ENCODE results near the gene HS6ST1. TPM values are rescaled to one million over a fixed set of nuclear protein-coding genes. Genes with fewer than 3 reads are reported as not detected.

The HS6ST1 gene, protein sequence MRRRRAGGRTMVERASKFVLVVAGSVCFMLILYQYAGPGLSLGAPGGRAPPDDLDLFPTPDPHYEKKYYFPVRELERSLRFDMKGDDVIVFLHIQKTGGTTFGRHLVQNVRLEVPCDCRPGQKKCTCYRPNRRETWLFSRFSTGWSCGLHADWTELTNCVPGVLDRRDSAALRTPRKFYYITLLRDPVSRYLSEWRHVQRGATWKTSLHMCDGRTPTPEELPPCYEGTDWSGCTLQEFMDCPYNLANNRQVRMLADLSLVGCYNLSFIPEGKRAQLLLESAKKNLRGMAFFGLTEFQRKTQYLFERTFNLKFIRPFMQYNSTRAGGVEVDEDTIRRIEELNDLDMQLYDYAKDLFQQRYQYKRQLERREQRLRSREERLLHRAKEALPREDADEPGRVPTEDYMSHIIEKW
- 33.7 and 45.8 TPM in 2 replicates for total RNA-seq (2014; rRNA removed; shearing (Covaris generic))

DNA sequence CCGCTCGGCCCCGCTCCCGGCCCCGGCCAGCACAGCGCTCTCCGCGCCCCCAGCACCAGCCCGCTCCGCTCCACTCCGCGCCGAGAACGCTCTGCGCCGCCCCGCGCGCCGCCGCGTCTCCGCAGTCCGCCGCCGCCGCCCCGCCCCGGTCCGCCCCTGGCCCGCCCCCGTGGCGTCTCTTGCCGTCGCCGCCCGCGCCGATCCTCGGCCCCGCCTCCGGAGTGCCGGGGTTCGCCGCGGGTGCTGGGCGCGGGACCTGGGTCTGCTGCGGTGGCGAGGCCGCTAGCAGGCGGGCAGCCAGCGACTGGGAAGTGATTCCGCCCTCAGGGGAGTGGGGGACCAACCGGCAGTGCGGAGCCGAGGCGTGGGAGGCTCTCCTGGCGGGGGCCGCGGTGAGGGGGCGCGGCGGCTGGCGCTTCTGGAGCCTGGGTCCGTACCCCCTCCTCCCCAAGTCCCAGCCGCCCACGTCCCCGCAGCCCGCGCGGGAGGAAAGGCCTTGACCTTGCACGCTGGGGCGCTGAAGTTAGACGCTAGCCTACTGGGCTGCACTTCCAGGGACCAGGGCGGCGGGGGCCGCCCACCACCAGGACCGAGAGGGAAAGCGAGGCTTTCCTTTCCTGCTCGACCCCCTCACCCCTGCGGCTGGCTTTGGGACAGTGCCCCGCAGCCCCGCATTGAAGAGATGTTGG, at the start of gene HS6ST1:
TSS of gene HS6ST1 (minus strand) at position 93 of the 689 bp plus-strand sequence. CDS start 305 bp downstream, outside the sequence.
- DNase-seq (ENCODE audit: low spot score), result peak; percentile 36

DNA sequence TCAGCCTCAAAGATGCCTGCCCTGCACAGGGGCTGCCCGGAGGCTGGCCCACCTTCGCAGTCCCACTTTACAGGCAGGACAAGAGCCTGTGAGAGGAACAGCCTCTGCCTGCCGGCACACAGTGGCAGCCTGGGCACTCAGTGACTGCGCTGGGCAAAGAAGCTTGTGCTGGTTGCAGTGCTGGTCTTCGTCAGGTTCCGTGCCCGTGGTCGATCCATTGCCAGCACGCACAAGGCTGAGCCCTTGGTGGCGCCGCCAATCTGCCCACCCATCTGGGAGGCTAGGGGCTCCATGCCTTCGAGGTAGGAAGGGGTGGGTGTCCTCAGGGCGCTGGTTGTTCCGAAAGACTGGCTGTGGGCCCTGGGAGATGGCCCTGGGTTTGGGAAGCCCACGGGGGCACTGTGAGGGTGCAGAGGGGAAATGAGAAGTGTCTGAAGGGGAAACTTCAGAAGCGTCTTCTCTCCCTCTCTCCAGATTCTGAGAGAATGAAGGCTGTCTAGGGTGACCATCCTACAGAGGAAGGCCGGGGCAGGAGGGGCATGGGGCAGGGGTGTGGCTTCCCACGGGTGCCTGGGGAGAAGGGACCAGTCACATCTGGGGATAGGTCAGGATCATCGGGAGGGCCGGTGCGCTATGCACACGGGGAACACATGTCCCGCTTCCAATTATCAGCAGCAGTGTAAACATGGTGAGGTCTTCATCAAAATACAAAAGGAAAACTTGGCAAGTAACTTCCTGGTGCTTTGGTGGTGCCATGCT, 49.1 kb upstream of the HS6ST1 start:
- DNase-seq (ENCODE audit: low spot score), result no peak

DNA sequence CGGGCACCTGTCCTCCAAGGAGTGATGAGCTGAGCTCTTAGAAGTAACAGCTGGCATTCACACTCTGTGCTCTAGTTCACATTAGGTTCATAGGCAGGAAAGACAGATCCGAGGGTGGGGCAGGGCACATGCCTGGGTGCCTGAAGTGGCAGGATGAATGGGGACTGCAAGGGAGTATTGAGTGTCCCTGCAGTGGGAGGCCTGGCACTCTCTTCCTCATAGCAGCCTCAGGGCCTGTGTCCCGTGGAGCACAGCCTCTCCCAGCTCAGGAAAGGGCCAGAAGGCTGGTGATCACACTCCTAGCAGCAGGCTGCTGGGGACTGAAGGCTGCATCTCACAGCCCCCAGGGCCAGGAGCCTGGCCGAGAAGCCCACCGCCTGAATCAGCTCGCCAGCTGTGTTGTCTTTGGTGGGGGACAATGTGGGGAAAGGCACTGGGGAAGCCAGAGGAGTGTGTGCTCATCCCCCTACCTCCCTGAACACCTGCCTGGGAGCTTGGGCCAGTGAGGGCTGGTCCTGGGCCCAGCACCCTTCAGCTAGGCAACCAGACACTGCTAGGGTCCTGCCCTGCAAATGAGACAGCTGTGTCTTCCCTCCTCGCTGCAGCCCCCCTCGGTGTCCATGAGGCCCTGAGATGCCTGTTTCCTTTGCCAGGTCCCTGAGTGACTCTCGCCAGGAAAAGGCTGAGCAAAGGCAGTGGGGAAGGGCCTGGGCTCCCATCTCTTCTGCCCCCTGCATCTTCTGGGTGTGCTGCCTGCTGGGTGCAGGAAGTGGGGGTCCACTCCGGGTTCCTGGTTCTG, 48.2 kb upstream of the HS6ST1 start:
- DNase-seq (ENCODE audit: low spot score), result no peak

DNA sequence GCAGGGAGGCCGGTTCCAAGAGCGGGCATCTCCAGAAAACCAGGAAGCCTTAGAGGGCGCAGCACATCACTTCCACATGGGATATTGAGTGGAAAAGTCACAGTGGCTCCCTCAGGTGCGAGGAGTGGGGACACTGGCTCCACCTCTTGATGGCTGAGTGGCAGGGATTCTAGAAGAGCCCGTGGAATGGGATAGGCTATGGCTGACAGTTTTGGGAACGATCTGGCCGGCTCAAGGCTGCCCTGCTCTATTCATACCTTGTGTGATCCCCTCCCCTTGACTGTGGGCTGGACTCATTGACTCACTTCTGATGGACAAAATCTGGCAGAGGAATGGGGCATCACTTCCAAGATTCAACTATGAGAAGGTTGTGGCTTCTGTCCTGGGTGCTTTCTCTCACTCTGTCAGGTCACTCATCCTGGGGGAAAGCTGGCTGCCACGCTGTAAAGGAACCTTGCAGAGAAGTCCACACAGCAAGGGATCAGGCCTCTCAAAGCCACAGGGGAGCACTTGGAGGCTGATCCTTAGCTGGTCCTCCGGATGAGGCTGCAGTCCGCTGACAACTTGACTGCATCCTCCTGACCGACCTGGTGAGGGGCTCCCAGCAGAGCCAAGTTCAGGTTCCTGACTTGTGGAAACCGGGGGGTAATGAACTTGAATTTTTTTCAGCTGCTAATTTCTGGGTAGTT, 46.7 kb upstream of the HS6ST1 start:
- DNase-seq (ENCODE audit: low spot score), result no peak

DNA sequence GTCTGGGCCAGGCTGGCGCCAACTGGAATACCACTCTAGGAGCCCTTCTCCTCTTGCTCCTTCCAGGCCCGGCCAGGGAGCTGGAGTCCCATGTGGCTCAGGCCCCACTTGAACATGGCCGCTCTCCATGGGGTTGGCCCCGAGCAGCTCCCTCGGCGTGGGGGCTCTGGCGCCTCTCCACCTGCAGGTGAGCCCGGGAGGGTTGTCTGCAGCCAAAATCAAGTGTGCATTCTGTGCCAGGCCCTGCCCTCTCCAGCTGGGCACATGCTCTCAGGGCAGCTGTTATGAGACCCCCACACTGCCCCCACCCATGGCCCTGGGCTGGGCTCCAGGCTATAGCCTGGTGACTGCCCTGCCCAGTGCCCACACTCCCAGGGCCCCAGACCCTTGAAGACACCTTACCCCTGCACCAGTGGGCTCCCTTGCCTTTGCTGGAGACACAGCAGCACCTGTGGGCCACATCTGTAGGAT, 45.8 kb upstream of the HS6ST1 start:
- DNase-seq (ENCODE audit: low spot score), result no peak

DNA sequence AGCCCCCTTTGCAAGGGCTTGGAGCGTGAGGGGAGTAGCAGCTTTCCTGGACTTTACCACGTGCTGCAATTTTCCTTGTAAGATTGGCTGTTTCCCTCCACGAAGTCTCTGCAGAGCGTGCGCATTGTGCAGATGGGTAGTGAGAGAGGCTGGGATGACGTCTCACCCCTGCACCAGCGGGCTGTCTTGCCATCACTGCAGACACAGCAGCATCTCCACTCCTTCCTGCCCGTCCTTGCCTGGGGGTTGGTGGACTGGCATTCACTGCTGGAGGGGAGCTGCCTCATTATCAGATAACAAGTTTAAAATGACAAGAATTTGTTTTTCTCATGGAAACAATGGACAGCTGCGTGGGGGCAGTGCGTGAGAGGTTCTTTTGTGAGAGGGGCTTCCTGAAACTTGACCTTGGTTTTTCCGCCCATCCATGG, 45.3 kb upstream of the HS6ST1 start:
- DNase-seq (ENCODE audit: low spot score), result no peak

DNA sequence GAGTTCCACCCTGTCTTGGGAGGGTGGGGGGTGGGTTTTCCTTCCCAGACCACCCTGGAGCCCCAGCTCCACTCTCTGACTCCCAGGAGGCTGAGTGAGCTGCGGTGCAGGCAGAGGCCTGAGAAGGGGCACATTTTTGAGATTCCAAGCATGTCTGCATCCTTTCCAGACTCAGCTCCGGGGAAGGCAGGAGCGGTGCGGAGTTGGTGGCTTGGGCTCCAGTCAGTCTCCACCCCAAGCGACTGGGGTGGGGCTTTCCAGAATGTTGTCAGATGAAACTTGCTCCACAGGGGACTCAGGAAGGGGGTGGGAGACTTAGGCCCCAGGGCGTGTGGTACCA, 44.2 kb upstream of the HS6ST1 start:
- DNase-seq (ENCODE audit: low spot score), result peak; percentile 84

DNA sequence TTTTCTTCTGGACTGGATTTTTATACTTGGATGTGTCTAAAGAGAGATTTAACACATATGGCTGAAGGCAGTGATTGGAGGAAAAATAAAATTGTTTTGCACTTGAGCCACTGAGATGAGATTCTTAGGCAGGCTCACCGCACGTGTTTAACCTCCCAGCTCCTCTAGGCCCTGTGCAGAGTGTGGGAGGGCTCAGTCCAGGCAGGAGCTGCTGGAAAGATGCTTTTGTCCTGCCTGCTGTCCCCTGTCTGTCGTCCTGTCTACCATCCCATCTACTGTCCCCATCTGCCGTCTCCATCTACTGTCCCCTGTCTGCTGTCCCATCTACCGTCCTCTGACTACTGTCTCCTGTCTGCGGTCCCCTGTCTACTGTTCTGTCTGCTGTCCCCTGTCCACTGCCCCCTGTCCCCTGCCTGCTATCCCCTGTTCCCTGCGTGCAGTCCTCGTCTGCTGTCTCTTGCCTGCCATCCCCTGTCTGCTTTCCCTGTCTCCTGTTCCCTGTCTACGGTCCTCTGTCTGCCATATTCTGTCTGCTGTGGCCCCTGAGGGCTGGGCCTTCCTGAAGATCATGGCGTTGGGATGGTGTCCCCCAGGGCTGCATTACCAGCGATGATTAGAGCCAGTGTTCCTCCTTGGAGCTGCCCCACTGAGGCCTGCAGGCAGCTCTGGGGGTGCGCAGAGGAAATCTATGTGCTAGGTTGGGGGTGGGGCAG, 43.7 kb upstream of the HS6ST1 start:
- no peak for DNase-seq (ENCODE audit: low spot score)

DNA sequence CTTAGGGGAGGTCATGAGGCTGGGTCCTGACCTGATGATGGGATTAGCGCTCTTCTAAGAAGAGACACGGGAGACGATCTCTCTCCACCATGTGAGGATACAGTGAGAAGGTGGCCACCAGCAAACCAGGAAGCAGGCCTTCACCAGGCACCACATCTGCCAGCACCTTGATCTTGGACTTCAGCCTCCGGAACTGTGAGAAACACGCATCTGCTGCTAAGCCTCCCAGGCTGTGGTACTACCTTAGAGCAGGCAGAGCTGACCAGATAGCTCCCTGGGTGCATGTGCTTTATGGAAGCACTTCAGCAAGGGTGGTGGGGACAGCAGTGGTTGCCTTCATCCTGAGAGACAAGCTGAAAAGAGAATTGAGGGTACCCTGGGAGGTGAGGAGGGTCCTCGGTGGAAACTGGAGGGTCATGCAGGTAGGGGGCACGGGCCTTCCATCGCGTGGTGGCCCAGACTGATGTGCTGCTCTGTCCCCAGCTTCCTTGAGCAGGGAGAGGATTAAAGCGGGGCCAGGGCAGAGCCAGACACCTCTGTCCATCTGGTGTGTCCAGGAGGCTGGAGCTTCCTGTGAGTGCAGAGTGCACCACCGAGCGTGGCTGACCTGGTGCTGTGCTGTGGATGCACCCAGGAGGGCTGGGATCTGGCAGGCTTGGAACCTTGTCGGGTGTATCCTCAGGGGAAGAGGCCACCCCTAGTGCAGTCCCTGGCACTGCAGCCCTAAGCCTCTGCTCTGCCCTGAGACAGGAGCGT, 42.9 kb upstream of the HS6ST1 start:
- DNase-seq (ENCODE audit: low spot score), result no peak

DNA sequence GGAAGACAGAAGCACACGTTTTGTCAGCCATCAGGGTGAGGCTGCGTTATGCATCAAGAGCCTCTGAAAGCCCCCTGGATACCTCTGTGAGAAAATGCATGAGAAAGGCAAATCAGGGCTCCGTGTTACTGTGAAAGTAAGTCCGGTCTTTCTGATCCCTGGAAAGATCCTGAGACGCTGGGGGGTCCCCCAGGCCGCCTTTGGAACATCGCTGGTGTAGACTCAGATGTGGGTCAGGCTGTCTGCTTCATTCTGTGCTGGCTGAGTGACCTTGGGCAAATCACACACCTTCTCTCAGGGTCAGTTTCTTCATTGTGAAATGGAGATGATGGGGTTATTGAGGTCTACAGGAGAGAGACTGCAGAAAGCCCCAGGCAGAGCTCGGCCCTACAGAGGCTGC, 42.0 kb upstream of the HS6ST1 start:
- no peak for DNase-seq (ENCODE audit: low spot score)

DNA sequence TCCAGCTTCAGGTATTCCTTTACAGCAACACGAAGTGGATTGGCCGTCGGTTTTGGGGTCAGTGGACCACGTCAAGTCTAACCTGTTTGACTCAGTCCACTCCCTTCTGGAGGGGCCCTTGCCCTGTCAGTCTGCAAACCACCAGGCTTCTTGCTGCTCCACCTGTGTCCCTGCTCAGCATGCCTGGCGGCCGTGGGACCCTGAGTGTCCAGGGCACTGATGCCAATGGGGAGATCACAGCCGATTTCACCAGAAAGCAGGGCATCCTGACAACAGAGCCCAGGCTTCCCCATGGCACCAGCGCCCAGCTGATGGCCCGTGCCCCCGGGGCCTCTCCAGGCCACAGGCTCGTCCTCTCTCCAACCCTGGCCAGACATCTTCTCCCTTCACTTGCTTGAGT, 41.2 kb upstream of the HS6ST1 start:
- DNase-seq (ENCODE audit: low spot score), result no peak

DNA sequence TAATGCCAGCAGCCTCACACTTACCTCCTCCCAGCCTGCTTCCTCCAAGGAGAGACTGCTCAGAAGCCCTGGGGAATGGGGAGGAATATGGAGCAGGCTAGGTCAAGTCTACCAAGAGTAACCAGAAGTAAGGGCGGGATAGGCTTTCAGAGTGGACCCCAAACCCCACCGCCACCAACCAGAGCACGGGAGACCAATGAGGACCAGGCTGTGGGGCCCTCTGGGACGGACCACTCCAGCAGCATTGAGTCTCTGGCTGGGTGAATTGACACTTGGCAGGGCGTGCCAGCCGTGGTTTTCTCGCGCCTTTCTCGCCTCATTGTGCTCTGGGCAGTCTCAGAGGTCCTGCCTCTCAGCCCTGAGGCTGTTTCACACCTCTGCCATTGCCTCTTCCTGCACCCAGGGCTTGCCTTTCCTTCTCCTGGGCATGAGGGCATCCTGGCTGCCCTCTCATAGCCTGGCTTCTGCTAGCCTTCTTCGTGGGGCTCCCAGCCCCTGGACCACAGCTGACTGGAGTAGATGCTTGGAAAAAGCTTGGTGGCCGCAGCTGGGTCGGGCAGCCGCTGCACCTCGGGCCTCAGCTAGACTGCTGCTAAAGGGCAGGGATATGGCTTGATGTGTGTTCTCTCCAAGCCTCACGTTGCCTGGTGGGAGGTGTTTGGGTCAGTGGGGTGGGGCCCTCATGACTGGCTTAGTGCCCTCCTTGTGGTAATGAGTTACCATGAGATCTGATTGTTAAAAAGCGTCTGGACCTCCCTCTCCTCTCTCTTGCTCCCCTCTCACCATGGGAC, 40.5 kb upstream of the HS6ST1 start:
- no peak for DNase-seq (ENCODE audit: low spot score)

DNA sequence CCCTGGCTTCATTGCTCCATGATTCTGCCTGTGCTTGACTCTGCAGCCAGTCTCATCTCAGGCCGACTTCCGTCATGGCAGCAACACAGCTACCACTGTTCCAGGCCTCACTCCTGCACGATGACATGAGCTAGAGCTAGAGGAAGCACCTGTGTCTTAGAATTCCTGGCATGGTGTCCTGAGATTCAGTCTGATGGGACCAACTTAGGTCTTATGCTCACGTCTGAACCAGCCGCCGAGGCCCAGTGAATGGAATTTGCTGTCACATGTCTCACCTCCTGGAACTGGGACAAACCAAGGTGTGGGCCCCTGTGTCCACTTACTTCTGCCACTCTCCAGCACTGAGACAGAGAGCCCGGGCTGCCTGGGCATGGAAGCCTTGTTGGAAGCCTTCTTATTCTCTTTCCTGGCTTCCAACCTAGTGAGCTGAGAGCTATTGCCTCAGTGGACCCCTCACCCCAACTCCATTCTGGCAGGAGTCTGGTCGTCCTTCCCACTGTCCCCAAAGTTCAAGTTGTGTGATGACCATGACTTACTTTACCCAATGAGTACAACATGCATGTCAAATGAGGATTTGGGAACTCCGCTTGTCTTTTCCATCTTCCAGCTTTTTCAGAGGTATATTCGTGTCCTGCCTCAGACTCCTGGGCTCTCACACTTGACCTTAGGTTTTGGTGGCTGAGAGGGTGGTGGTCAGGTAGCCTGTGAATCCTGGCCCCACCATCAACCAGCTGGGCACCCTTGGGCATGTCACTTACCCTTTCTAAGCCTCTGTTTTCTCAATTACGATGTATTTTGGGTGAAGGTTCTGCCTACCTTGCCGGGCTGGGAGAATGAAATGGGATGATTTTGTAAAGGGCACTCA, 39.1 kb upstream of the HS6ST1 start:
- DNase-seq (ENCODE audit: low spot score), result no peak

DNA sequence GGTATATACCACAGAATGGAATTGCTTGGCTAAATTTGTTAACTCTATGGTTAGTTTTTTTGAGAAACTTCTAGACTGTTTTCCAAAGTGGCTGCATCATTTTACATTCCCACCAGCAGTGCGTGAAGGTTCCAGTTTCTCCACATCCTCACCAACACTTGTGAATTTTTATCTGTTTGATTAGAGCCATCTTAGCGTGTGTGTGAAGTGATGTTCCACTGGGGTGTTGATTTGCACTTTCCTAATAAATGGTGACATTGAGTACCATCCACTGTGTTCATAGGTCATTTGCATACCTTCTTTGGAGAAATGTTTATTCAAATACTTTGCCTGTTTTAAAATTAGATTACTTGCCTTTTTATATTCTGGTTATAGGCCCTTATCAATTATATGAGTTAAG, 37.5 kb upstream of the HS6ST1 start:
- no peak for DNase-seq (ENCODE audit: low spot score)

DNA sequence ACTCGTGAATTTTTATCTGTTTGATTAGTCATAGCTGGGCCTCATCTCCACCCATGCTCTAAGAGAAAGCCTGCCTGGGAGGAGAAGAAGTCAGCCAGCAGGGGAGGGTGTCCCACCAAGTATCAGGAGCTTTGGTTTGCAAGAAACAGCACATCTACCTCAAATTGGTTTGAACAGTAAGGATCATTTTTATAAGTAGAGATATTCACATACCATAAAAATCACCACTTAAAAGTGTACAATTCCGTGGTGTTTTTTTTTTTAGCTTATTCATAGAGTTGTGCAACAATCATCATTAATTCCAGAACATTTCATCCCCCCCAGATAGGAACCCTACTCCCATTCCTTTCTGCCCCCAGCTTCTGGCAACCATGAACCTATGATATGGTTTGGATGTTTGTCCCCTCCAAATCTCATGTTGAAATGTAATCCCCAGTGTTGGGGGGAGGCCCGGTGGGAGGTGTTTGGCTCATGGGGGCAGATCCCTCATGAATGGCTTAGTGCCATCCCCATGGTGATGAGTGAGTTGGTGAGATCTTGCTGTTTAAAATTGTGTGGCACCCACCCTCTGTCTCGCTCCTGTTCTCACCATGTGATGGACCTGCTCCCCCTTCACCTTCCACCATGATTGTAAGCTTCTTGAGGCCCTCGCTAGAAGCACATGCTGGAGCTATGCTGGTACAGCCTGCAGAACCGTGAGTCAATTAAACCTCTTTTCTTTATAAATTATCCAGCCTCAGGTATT, 36.2 kb upstream of the HS6ST1 start:
- DNase-seq (ENCODE audit: low spot score), result no peak

DNA sequence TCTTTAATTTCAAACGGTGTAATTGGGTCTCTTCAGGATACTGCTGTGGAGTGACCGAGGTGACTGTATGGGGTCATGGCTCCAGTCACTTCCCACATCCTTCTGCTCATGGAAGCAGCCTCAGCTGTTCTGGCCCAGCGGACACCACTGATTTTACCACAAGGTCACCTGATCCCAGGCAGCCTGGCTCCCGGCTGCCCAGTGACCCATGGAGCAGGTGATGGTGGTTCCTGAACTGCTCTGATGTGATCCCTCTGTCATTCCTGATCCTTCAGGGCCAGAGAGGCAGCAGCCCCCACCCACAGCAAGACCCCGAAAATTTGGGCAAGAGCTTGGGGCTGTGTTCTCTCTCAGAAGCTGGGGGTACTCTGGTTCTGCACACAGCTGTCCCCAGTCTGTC, 35.5 kb upstream of the HS6ST1 start:
- no peak for DNase-seq (ENCODE audit: low spot score)

DNA sequence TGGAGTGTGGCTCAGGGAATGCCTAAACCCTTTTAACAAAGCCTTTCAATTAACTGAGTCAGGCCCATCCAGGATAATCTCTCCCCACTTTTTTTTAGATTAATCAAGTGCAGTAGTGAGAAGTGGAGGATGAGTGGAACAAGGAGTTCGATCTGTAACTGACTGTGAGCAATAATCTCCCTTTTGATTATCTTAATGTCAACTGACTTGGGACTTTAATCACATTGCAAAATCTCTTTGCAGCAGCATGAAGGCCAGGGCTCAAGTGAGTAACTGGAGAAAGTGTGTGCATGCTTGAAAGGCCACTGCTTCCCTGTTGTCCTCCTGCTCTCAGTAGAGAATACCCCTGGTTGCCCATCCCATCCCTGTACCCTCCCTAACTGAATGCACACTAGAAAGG, 32.1 kb upstream of the HS6ST1 start:
- DNase-seq (ENCODE audit: low spot score), result no peak

Measured in A172 (cell line).